ENCODE data around the gene MAN2C1.

The MAN2C1 gene

DNA sequence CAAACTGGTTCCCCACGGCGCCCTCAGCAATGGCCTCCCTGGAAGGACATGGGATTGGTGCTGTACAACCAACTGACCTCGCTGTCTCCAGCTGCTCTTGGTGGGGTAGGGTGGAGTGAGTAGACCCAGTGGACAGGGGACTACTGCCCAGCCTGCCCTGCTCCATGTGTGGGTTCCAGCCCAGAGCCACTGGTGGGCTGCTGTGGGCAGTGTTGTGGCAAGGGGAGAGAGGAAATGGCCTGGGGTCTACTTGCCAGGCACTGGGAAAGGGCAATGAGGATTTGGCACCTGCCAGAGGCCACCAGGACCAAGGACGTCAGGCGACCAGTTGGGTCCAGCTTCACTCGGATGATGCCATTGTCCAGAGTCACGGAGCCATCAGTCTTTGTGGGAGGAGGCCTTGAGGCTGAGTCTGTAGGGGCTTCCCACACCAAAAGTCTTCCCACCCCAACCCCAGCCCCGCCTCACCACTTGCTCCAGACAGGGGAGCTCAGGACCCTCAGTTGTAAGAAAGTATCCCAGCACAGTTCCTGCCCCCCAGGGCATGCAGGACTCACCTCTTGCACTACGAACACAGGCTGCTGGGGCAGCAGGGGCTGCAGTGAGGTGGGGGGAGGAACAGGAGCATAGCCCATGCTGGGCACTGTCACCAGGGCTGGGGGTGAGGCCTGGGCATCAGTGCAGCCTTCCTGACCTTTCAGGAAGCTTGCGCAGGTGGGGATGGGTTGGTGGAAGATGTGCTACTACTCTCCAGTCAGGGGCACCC, 9.5 kb downstream of the MAN2C1 start:
- DNase-seq (ENCODE audit: low spot score): no peak
- TF ChIP-seq CTCF (IDR thresholded peaks at IDR 0.05; ENCODE audit: borderline replicate concordance, control extremely low read depth, extremely low read depth, insufficient read depth, missing control alignments): no peak
- in situ Hi-C loops (cut with MboI; ENCODE audit: low sequenced_read_pairs, unreplicated experiment): loop anchor here (25.0 kb wide), 1 partner anchor 278 kb away; the partner anchor contains the start of genes IMP3, SNUPN and SNX33

DNA sequence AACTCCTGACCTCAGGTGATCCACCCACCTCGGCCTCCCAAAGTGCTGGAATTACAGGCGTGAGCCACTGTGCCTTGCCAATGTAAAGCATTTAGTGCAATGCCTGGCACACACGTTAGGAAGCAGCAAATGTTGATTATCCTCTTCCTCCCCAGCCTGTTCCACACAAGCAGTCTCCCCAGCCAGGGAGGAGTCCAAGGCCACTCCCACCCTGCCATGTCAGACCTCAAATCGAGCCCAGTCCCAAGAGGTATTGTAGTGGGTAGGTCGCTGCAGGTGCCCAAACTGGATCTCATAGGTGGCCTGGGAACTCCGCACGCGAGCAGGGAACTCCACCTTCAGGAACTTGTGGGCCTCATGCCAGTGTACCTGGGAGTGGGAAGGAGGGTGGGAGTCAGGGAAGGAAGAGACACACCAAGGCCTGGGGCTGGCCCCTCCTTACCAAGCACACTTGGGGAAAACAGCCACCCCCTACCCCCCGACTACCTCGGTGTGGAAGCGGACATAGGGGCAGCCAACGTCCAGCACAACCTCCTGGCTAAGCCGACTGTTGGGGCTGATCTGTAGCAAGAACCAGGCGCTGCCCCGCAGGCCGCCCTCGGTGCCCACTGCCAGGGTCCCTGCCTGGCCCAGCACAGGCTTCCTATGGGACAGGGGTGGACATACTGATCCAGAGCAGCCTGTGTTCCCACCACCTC, 10.3 kb downstream of the MAN2C1 start:
- no peak for TF ChIP-seq CTCF (IDR thresholded peaks at IDR 0.05; ENCODE audit: borderline replicate concordance, control extremely low read depth, extremely low read depth, insufficient read depth, missing control alignments)
- no peak for DNase-seq (ENCODE audit: low spot score)
- in situ Hi-C loops (cut with MboI; ENCODE audit: low sequenced_read_pairs, unreplicated experiment): loop anchor here (25.0 kb wide), 1 partner anchor 279 kb away; the partner anchor contains the start of genes IMP3, SNUPN and SNX33

DNA sequence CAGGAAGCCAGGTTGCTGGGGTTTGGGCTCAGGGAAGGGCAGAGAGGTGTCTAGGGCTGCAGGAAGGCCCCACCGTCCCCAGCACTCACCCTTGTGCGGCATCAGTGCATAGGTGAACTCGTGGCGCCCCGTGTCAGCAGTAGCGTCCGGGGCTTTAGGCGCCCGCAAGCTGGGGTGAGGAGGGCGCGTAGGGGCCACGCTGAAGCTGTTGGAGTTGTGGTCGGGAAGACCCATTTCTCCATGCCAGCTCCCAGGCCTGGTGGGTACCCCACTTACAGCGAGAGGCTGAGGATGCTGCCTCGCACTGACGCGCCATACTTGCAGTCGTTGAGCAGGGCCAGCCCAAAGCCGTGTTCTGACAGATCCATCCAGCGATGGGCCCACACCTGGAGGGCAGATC, 11.9 kb downstream of the MAN2C1 start:
- no peak for DNase-seq (ENCODE audit: low spot score)
- in situ Hi-C loops (cut with MboI; ENCODE audit: low sequenced_read_pairs, unreplicated experiment): loop anchor here (25.0 kb wide), 1 partner anchor 281 kb away; the partner anchor contains the start of genes IMP3, SNUPN and SNX33
- TF ChIP-seq CTCF (IDR thresholded peaks at IDR 0.05; ENCODE audit: borderline replicate concordance, control extremely low read depth, extremely low read depth, insufficient read depth, missing control alignments): no peak

DNA sequence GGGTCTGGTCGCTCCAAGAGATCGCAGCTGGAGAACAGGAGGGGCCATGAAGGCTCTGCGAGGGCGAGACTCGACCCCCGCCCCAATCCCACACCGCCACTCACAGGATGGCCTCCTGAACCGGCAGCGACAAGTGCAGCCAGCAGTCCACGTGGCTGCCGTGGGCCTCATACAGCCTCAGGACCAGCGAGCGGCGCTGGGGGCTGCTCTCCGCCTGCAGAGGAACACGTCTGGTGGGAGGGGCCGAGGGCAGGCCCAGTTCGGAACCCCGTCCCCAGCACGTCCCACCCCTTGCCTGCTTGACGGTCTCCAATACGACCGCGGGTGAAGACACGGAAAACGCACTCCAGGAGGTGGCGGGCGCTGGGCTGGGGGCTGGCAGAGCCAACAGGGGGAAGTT, 12.4 kb downstream of the MAN2C1 start:
- DNase-seq (ENCODE audit: low spot score): no peak
- in situ Hi-C loops (cut with MboI; ENCODE audit: low sequenced_read_pairs, unreplicated experiment): loop anchor here (25.0 kb wide), 1 partner anchor 281 kb away; the partner anchor contains the start of genes IMP3, SNUPN and SNX33
- TF ChIP-seq CTCF (IDR thresholded peaks at IDR 0.05; ENCODE audit: borderline replicate concordance, control extremely low read depth, extremely low read depth, insufficient read depth, missing control alignments): no peak

- no peak for DNase-seq (ENCODE audit: low spot score)
- no peak for TF ChIP-seq CTCF (IDR thresholded peaks at IDR 0.05; ENCODE audit: borderline replicate concordance, control extremely low read depth, extremely low read depth, insufficient read depth, missing control alignments)
- in situ Hi-C loops (cut with MboI; ENCODE audit: low sequenced_read_pairs, unreplicated experiment): loop anchor here (25.0 kb wide), 1 partner anchor 282 kb away; the partner anchor contains the start of genes IMP3, SNUPN and SNX33
Observed at GRCh38 chr15:75355369-75355768, 13.0 kb downstream of the MAN2C1 start.

- no peak for TF ChIP-seq CTCF (IDR thresholded peaks at IDR 0.05; ENCODE audit: borderline replicate concordance, control extremely low read depth, extremely low read depth, insufficient read depth, missing control alignments)
- in situ Hi-C loops (cut with MboI; ENCODE audit: low sequenced_read_pairs, unreplicated experiment): loop anchor here (25.0 kb wide), 1 partner anchor 283 kb away; the partner anchor contains the start of genes IMP3, SNUPN and SNX33
- no peak for DNase-seq (ENCODE audit: low spot score)
Observed at GRCh38 chr15:75354454-75354853, 14.0 kb downstream of the MAN2C1 start.
